AG09309 (cell line): ENCODE data around the gene CACNA1B.

Experiments
- DNase-seq: peaks from one replicate; pipeline ENCODE4 v3.0.0-alpha.2; 2010; ENCODE audit warnings: low read depth
- H3K4me3 ChIP-seq: 2 replicates; pipeline ENCODE4 v1.5.1; 2011; ENCODE audit warnings: mild to moderate bottlenecking, low read depth, low read length, moderate library complexity; ENCODE audit not compliant: control insufficient read depth
- TF ChIP-seq, protein P1 (sequence below): IDR thresholded peaks from 2 replicates; pipeline ENCODE4 v1.5.1; 2011; ENCODE audit warnings: mild to moderate bottlenecking, low read depth, low read length, inconsistent platforms; ENCODE audit not compliant: insufficient read depth, control insufficient read depth; ENCODE audit errors: missing control alignments

CACNA1B gene

DNA sequence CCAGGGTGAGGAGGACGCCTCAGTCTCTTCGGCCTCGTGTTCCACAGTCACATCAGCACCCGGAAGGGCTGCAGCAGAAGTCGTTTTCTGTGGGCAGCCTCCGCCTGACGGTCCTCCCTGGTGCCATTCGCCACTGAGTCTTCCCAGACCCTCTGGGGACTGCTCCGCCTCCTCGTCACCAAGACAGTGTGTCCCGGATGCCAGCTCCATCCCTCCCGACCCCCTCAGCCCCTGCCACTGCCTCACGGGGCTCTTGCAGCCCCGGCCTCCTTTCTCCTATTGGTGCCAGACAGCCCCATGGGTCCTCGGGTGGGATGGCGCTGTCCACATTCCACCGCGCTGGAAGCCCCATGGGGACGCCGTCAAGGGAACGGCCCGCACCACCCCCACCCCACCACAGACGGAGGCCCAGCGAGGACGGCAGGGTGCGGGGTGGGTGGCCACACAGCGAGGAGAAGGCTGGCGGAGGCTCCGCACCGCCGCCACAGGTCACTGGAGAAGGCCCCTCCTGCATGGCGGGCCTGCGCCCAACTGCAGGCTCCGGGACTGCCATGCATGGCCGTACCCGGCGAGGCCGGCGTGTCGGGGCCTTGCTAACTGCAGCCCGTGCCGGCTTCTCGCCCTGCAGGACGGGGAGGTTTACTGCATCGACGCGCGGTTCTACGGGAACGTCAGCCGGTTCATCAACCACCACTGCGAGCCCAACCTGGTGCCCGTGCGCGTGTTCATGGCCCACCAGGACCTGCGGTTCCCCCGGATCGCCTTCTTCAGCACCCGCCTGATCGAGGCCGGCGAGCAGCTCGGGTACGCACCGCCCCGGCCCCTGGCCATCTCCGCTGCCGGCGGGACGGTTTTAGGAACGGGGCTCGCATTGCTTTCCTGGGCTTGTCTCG lies 43.6 kb upstream of the CACNA1B start:
- H3K4me3 ChIP-seq: no peak overlapping the region
- DNase-seq: no peak
- TF ChIP-seq, protein P1, sequence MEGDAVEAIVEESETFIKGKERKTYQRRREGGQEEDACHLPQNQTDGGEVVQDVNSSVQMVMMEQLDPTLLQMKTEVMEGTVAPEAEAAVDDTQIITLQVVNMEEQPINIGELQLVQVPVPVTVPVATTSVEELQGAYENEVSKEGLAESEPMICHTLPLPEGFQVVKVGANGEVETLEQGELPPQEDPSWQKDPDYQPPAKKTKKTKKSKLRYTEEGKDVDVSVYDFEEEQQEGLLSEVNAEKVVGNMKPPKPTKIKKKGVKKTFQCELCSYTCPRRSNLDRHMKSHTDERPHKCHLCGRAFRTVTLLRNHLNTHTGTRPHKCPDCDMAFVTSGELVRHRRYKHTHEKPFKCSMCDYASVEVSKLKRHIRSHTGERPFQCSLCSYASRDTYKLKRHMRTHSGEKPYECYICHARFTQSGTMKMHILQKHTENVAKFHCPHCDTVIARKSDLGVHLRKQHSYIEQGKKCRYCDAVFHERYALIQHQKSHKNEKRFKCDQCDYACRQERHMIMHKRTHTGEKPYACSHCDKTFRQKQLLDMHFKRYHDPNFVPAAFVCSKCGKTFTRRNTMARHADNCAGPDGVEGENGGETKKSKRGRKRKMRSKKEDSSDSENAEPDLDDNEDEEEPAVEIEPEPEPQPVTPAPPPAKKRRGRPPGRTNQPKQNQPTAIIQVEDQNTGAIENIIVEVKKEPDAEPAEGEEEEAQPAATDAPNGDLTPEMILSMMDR: no peak

DNA sequence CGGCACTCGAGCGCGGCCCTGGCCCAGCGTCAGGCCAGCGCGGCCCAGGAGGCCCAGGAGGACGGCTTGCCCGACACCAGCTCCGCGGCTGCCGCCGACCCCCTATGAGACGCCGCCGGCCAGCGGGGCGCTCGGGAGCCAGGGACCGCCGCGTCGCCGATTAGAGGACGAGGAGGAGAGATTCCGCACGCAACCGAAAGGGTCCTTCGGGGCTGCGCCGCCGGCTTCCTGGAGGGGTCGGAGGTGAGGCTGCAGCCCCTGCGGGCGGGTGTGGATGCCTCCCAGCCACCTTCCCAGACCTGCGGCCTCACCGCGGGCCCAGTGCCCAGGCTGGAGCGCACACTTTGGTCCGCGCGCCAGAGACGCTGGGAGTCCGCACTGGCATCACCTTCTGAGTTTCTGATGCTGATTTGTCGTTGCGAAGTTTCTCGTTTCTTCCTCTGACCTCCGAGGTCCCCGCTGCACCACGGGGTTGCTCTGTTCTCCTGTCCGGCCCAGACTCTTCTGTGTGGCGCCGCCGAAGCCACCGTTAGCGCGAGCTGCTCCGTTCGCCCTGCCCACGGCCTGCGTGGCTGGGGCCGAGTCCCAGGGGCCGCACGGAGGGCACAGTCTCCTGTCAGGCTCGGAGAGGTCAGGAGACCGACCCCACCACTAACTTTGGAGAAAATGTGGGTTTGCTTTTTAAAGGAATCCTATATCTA lies 42.6 kb upstream of the CACNA1B start:
- TF ChIP-seq, protein P1: no peak
- no peak for DNase-seq
- H3K4me3 ChIP-seq: no peak overlapping the region

DNA sequence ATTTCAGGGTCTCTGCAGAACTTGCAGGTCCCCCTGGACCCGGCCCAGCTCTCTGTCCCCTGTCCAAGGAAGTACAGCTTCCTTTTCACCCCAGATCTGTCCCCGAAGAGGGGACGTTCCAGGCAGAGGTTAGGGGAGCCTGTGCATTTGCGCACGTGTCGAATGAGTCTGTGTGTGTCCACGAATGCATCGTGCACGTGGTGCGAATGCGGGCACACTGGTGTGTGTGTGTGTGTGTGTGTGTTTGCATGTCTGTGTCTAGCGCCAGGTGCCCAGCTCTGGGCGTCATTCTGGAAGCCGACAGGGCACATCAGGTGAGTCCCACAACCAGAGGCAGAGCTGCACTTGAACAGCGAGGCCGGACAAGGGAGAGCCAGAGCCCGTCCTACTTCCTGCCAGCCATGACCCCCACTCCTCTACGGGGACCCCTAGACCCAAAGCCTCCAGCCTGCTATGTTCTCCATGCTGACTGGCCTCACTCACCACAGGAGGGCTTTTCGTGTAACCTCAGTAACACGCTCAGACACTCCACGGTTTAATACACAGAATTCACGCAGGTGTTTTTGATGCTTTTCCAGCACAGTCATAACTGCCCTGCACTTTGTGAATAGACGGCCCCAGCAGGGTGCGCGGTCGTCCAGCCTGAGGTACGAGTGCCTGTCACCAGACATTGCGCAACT lies 41.3 kb upstream of the CACNA1B start:
- TF ChIP-seq, protein P1: no peak
- H3K4me3 ChIP-seq: no peak overlapping the region
- DNase-seq: no peak

DNA sequence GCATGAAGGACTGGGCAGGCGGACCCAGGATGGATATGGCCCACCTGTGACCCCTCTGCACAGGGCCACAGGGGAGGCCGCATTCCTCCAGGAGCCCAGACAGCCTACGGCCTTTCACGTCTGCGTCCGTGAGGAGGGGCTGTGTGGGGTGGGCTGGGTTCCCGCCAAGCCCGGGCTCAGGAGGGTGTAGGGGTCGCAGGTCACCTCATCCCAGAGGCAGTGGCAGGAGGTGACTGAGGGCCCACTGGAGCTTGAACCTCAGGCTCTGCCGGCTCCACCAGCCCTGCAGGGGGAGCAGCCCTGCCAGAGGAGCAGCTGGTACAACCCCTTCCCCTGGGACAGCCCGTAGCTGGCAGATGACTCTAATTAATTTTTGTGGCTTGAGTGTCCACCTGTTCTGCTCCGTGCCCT lies 40.7 kb upstream of the CACNA1B start:
- TF ChIP-seq, protein P1: no peak
- H3K4me3 ChIP-seq: no peak overlapping the region
- no peak for DNase-seq

DNA sequence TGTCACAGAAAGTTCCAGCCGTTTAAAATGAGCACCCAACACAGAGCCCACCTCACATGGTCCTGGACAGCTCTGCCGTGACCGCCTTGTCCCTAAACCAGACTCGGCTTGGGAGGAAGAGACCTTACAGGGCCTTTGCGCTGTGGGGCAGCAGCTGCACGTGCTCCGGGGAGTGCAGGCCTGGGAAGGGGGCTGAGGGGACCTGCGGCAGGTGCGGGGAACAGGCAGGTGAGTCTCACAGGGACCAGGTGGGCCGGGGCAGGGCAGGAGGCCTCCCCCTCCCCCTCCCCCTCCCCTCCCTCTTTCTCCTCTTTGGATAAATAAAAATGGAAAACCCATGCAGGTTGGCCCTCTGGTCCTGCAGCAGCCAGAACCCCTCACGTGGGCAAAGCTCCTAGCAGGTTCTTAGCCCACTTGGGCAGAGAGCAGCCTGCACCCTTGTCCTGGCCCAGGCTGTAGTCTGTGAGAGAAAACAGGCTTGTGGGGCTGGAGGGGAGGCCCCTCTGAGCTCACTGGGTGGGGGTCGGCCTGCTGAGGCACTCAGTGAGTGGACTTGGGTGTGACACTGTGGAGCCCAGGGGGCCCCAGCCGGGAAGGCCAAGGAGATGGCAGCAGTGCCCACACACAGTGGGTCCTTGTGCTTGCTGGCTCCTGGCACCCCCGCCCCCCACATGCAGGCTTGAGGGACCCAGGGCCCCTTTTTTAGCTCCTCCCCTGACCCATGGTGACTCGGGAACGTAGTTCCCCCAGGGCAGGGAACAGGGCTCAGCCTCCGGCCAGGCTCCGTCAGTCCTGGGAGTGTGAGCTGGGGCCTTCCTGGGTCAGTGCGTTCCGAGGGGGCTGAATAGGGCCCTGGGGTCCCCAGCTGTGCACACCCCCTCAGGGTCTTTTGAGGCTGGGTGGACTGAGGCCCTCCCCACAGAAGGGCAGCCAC lies 40.0 kb upstream of the CACNA1B start:
- H3K4me3 ChIP-seq: no peak overlapping the region
- no peak for DNase-seq
- TF ChIP-seq, protein P1: no peak
